CD1c-positive myeloid dendritic cell (primary cell): ENCODE measurements around the gene TMEM121B.

Source experiments
- DNase-seq: peaks from one replicate; pipeline ENCODE4 v3.0.0-alpha.2; 2016; ENCODE audit errors: extremely low spot score

TMEM121B gene

DNA sequence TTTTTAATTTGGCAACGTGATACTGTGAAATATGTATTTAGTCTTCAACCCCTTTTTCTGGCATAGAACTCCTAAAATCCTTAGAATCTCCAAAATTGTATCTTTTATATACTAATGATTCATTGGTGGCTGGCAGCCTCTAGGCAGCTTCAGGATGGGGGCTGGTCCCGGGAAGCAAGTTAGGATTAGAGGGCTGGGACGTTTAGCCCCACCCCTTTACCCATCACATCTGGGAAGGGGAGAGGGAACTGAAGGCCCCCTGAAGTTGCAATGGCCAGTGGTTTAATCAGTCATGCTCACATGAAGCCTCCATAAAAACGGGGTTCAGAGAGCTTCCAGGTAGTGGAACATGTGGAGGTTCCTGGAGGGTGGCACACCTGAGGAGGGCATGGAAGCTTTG lies 29.3 kb downstream of the TMEM121B start:
- DNase-seq, result no peak

DNA sequence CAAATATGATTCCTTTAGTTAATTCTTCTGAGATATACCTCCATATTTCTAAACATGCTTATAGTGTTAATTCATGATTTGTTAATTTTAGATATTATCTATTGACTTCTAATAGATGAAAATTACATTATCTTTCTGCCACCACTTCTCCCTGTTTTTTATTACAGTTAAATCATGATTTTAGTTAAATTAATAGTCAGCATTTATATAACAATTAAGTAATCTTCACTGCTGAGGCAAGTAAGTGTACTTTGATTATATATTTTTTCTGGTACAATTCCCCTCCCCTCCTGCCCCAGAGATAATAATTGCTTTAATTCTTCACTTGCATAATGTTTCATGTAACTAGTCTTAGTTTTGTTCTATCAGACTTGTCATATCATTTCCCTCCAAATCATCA lies 30.6 kb downstream of the TMEM121B start:
- no peak for DNase-seq

DNA sequence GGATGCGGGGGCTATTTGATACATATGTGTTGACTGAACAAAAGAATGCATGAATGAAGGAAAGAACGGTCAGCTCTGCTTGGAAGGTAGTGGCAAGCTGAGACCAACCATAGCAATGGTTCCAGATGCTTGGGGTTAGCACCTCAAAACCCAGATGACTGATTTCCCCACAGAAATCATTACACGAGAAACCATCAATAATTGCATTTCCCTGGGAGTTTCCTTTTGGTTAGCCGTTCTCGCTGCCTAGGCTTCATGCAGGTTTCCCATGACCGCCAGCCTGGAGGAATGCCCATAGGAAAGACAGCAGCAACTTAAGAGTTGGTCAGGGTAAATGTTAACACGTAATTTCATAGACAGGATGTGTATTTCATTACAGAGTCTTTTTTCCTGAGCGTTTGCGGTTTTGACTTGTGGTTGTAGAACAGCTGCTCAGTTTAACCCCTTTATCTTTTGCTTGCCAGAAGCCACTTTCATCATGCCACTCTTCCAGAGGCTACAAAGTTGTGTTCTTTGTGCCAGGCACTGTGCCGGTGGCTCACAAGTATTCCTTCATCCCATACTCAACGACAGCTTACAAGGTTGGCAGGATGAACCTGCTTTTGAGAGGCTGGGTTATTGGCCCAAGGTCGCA lies 33.5 kb downstream of the TMEM121B start:
- peak; percentile 39 for DNase-seq

GRCh38 chr22:17086788-17087497 lies 34.2 kb downstream of the TMEM121B start:
- peak; percentile 33 for DNase-seq

DNA sequence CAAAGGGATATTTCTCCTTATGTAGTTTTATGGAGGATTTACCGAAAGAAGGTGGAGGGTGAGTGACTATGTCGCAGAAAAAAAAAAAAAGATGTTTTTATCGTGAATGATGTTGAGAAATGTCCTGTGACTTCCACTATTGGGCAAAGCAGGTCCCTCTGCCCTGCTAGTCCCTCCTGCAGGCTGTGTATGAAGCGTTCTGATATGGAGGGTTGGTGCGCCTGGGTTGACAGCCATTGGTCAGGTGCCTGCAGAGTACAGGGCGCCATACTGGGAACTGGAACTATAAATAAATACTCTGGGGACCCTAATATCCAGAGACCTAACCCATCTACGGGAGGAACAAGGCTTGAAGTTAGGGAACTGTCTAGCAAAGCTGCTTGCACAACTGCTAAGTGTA lies 34.9 kb downstream of the TMEM121B start:
- DNase-seq, result peak; percentile 65

- DNase-seq, result peak; percentile 67
Observed at GRCh38 chr22:17085277-17086181, 35.6 kb downstream of the TMEM121B start.

- peak; percentile 96 for DNase-seq
Observed at GRCh38 chr22:17084554-17085276, 36.4 kb downstream of the TMEM121B start, which contains the start of gene IL17RA. Gene IL17RA (plus strand): TSS chr22:17085000. CDS start chr22:17085092, 92 bp downstream.

DNA sequence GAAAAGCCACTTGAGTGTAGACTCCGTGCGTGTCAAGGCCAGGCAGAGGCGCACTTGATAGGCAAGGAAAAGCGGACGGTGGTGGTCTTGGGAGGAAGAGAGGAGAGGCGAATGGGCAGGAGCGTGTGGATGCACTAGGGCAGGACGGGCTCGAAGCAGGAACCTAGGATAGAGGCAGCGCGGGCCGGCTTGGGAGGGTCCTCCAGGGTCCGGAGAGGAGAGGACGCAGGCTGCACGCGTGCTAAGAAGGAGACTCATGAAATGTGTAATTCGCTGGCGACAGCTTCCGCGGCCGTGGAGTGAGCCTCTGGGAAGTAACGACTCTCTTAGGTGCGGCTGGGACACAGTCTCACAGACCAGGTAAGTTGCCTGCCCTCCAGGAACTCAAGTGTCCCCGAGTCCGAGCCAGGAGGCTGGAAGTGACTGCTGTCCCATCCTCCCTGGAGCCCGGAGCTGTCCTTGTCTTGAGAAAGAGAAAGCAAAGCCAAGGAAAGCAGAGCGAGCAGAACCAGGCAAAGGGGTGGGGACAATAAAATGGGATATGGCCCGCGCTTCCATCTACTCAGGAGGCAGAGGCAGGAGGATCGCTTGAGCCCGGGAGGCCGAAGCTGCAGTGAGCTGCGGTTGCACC lies 37.2 kb downstream of the TMEM121B start:
- no peak for DNase-seq

GRCh38 chr22:17083255-17083654 lies 37.9 kb downstream of the TMEM121B start:
- no peak for DNase-seq

DNA sequence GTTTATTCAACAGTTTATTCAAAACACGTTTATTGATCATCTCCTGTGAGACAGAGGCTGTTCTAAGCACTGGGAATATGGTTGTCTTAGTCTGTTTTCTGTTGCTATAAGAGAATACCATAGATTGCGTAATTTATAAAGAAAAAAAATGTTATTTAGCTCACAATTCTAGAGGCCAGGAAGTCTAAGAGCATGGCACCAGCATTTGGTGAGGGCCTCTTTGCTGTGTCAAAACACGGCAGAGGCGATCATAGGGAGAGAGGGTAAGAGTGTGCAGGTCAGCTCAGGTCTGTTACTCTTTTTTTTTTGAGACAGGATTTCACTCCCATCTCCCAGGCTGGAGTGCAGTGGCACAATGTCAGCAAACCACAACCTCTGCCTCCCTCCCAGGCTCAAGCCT lies 41.6 kb downstream of the TMEM121B start:
- no peak for DNase-seq

- DNase-seq, result no peak
Observed at GRCh38 chr22:17077255-17077654, 43.9 kb downstream of the TMEM121B start.

DNA sequence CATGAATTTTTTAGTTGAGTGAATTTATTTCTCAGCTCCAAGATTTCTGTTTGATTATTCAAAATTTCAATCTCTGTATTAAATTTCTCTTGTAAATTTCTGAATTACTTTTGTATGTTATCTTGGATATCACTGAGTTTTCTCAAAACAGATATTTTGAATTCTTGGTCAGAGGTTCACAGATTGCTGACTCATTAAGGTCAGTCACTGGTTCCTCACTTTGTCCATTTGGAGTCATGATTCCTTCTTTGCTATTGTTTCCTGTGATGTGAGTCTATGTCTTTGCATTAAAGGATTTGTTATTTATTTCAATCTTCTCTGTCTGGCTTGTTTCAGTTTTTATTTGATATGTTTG lies 46.5 kb downstream of the TMEM121B start:
- DNase-seq, result peak; percentile 32

GRCh38 chr22:17072877-17073276 lies 48.3 kb downstream of the TMEM121B start:
- no peak for DNase-seq
